H54 (cell line): ENCODE data around the gene TWNK.
"Not testable (repeated sequence)": the region's sequence is repeated elsewhere in the genome, so short reads cannot be mapped to it uniquely, and the experiment has no call there.

Experiments used
- DNase-seq: peaks from one replicate; pipeline ENCODE4 v3.0.0; 2011; ENCODE audit warnings: low spot score, mixed read lengths; ENCODE audit not compliant: insufficient read length
- FAIRE-seq: peaks from 3 replicates; lab custom pipeline; 2011; peaks lifted over from hg19 to GRCh38; lab: Jason Lieb, UNC
- POLR2A ChIP-seq: IDR thresholded peaks from 2 replicates; pipeline ENCODE4 v1.6.1; 2011; ENCODE audit warnings: low read depth, mild to moderate bottlenecking, low read length

Gene TWNK

DNA sequence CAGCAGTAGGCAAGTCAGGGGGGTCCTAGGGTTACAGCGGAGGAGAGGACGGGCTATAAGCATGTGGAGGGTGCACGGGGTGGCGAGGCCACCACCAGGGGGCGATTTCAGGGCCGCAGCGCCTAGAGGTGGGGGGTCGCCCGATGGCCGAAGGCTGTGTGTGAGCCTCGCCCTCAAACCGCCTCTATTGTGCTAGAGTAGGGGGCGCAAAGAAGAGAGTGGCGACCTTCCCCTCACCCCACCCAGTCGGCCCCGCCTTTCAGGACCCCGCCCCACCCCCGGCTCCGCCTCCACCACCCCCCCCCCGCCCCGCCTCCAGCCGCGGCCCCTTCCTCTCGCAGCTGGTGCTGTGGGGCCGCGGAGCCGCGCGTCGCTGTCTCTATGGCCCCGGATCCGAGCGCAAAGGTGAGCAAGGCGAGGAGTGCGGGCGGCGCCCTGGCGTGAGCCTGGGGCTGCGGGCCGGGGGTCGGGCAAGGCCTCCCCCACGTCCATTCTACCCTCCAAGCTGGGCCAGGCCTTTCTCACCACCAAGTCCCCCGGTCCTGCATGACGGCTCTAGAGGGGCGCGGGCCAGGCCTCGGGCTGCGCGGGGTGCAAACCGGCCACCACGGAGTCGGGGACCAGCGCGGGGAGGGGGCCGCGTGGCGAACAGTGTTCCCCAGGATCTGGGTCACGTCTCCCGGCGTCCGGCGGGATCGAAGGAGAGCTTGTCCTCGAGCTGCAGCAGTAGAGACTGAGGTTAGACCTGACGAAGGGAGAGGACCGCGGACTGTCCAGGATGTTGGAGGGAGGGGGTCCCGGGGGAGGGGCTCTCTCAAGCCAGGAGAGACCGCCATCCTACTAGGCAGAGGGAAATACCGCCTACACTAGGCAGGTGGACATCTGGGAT is 17.9 kb upstream of the TWNK start, which contains the start of gene SEMA4G:
Gene SEMA4G, plus strand, starts transcription at position 318 of the 889 bp plus-strand sequence. CDS start 3,409 bp downstream, outside the sequence.
- TF ChIP-seq POLR2A: no peak
- DNase-seq (no peak), FAIRE-seq (no peak)

DNA sequence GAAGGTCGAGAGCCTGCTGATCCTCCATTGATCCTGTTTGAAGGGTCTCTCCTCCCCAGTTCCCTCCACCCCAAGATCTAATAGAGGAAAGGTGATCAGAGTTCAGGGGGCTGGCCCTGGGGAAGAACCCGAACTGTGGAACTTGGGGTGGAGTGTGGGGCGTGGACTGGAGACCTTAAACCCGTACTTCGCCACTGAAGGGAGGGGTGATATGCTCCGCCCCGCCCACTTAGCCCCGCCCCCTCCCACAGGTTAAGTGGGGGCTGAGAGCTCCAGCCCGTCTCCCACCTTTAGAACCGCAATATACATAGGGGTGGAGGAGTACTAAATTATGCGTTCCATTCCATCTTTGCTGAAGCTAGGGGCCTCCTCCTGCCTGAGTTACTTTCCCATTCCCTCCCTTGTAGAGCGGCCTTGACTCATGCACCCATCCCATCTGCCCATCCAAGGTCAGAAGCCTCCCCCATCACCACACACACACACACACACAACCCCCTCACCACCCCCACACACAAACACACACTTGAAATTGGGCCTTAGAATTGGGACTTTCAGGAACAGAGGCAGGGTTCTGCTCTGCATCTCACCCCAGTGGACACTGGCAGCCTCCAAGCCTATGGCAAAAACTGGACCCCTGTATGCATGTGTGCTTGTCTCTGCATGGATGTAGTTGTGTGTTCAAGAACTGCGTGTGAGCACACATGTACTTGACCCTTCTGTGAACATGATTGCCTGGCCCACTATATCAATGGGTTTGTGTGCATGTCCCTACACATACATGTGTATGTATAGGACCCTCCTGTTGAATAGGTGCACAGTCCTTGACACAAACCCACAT is 17.0 kb upstream of the TWNK start:
- FAIRE-seq (no peak), DNase-seq (no peak)
- TF ChIP-seq POLR2A: no peak

DNA sequence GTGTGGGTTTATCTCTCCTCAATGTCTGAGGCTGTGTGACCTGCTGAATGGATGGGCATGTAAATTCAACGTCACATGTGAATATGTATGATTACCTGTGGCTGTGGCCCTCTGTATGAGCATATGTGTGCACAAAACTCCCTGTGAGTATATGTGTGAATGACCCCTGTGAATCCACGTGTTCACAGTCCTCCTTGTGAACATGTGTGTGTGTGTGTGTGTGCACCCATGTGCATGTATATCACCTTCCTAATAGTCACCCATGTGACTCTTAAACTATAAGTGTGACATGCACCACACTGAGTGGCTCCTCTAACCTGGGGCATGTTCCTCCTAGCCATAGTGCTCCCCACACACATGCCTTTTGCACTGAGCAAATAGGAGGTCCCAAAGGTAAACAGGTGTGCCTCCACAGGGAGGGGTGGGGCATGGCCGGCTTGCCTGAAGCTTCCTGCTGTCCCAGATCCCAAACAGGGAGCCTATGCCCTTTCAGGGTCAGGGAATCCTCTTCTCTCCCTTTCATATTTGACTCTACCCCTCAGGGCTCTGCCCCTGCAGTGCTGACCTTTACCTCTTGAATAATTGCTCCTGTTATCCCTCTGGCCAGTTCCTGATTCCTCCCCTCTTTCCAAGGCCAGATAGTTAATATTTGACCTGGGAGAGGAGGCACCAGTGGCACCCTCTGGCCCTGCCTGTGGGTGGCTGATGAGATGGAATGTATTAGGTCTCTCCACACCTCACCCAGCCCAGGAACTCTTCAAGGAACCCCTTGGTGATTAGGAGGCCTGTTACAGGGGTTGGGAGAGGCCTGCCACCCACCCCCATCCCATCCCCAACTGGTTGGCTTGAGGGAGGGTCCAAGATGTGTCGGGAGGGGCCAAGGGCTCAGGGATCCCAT is 16.2 kb upstream of the TWNK start:
- no peak for FAIRE-seq
- no peak for TF ChIP-seq POLR2A
- no peak for DNase-seq

DNA sequence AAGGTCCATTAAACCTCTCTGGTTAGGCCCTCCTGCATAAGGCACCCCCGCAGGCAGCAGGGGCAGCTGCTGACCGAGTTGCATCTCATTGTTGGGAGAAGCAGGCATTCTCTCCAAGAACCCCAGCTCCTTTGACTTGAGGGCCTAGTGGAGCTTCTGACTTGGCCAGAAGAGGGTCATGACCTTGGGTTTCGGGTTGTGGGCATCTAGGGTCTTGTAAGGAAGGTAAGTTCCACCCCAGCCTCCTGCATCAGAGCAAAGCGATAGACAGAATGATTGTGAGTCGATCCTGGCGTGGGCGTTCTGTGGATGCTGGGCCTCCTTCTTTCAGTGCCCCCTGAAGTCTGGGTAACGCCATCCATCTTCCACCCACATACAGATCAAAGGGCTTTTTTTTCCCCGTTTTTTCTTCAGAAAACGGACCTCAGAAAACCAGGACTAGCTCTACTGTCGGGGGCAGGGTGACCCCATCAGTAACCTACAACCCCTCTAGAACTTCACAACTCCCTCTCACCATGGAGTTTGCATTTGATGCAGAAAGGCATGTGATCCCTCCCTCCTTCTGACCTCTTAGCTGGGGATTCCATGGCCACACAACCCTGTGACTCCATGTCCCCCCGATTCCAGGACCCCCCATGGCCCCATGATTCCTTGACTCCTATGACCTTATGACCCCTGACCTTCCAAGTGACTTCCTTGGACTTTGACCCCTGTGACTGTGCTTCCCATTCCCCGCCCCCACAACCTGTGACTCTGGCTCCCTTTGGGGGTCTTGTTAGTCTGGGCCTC is 15.0 kb upstream of the TWNK start:
- DNase-seq (no peak), FAIRE-seq (no peak)
- TF ChIP-seq POLR2A: no peak

DNA sequence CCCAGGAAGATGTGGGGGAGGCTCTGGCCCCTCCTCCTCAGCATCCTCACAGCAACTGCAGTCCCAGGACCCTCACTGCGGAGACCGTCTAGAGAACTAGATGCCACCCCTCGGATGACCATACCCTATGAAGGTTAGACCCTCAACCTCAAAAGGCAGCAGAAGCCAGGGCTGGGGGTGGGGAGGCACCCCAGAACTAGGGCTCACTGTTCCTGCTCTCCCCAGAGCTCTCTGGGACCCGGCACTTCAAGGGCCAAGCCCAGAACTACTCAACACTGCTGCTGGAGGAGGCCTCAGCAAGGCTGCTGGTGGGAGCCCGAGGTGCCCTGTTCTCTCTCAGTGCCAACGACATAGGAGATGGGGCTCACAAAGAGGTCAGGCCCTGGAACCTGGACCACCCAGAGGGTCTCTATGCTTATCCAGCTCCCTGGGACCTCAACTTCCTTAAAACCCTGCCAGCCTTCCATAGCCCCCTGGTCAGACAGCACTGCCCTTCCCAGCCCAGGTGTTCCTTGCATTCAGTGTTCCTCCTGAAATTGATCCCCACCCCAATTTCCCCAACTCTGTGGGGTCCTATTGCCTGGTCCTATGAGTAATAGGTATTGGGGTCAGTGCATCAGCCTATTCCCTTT is 14.3 kb upstream of the TWNK start:
- no peak for TF ChIP-seq POLR2A
- no peak for FAIRE-seq
- DNase-seq: no peak

DNA sequence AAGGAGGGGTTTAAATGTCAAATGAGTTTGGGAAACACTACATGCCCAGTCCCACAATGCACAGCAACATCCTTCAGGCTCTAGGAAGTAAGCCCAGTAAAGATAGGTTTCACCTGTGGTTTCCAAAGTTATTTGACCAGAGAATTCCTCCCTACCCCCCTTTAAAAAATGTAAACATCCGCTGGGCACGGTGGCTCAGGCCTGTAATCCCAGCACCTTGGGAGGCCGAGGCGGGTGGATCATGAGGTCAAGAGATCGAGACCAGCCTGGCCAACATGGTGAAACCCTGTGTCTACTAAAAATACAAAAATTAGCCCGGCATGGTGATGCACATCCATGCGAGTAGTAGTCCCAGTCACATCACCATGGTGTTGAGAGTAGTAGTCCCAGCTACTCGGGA is 11.9 kb upstream of the TWNK start:
- not testable (repeated sequence) for FAIRE-seq, DNase-seq

DNA sequence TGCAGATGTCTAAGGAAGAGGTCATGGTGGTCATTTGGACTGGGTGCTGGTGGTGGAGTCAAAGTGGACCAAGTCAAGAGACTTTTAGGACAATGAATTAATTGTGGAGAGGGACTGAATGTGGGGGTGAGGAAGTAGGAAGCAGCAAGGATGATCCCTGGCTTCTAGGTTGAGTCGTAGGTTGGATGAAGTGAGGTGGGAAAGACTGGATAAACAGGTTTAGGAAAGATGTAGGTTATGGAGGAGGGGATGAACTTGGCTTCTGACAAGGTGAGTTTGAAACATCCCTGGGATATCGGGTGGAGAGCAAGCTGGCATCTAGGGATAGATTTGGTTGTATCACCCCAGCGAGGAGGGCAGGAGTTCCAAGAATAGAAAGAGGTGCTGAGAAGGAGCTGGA is 10.4 kb upstream of the TWNK start:
- FAIRE-seq (no peak), DNase-seq (no peak)
- TF ChIP-seq POLR2A: no peak

DNA sequence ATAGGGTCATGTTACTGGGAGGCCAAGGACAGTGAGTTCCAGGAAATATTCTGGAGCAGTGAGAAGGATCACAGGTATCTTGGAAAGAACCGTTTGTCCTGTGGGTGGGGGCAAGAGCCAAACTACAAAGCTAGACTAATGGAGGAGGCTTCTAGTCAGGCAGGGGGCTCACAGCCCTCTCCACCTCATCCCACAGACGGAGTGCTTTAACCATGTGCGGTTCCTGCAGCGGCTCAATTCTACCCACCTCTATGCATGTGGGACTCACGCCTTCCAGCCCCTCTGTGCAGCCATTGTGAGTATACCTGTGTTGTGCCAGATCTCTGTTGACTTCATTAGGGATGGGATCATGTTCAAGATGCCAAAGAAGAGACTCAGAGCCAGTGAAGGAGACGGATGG is 9.9 kb upstream of the TWNK start:
- FAIRE-seq (no peak), DNase-seq (no peak)
- no peak for TF ChIP-seq POLR2A

DNA sequence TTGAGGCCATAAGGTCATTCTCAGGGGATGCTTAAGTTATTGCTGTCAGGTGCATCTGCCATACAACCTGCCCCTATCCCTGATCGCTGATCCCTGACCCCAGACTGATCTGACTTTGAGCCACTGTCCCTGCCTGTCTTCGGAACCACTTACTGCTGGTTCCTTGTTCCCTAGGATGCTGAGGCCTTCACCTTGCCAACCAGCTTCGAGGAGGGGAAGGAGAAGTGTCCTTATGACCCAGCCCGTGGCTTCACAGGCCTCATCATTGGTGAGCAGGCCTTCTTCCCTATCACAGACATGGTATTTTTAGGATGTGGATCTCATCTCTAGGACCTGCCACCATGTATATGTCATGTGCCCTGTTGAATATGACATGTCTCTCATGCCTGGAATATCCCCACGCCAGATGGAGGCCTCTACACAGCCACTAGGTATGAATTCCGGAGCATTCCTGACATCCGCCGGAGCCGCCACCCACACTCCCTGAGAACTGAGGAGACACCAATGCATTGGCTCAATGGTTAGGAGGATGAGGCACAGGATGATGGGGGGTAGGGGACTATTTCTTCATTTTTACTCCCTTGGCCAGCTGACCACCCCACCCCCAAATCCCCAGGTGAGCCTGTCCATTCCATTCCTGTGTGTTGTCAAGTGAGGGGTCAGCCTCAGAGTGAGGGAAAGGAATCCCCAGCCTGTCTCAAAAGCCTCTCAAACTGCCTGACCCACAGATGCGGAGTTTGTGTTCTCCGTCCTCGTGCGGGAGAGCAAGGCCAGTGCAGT is 9.0 kb upstream of the TWNK start:
- no peak for FAIRE-seq
- DNase-seq: no peak
- no peak for TF ChIP-seq POLR2A

DNA sequence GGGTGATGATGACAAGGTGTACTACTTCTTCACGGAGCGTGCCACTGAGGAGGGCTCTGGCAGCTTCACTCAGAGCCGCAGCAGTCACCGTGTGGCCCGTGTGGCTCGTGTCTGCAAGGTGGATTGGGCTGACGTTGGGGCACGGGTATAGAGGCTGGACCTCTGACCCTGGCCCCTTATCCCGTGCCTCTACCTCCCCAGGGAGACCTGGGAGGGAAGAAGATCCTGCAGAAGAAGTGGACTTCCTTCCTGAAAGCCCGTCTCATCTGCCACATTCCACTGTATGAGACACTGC is 8.5 kb upstream of the TWNK start:
- no peak for DNase-seq
- no peak for TF ChIP-seq POLR2A
- FAIRE-seq: no peak

DNA sequence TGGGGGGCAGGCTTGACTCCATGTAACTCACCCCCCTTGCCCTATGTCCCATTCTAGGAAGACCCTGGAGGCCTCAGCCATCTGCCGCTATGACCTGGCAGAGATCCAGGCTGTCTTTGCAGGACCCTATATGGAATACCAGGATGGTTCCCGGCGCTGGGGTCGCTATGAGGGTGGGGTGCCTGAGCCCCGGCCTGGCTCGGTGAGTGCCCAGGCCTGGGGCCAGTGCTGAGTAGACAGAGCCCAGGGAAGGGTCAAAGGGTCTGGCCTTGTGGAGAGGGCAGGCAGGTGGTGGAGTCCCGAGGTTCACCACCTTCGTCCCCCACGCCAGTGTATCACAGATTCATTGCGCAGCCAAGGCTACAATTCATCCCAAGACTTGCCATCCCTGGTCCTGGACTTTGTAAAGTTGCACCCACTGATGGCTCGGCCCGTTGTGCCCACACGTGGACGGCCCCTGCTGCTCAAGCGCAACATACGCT is 7.5 kb upstream of the TWNK start:
- no peak for TF ChIP-seq POLR2A
- no peak for DNase-seq
- FAIRE-seq: no peak

DNA sequence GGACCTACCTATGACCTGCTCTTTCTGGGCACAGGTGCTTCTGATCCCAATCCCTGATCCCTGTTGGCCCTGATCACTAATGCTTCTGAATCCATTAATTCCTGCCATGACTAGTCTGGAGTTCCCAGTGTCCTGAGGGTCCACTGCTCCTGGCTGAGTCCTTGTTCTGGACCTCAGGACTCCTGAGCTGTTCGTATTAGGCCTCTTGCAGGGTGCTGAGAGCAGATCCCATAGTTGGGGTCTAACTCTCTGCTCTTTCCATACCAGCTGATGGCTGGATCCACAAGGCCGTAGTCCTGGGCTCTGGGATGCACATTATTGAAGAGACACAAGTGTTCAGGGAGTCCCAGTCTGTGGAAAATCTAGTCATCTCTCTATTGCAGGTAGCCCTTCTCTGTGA is 7.0 kb upstream of the TWNK start:
- no peak for TF ChIP-seq POLR2A
- DNase-seq (no peak), FAIRE-seq (no peak)
